Measurements from ENCODE around the gene CHMP2A. TPM values are rescaled to one million over a fixed set of nuclear protein-coding genes. Genes with fewer than 3 reads are reported as not detected.
"Not testable (repeated sequence)": the region's sequence is repeated elsewhere in the genome, so short reads cannot be mapped to it uniquely, and the experiment has no call there.

CHMP2A gene
- total RNA-seq: 49.3 TPM

- DNase-seq: no peak
Measured at GRCh38 chr19:58554494-58555368, at the start of gene CHMP2A. CHMP2A (minus strand) TSS chr19:58555105; CDS start chr19:58554212, 893 bp downstream.

- no peak for DNase-seq
Measured at GRCh38 chr19:58586133-58586765, 31.3 kb upstream of the CHMP2A start.

GRCh38 chr19:58585442-58586132 is 30.7 kb upstream of the CHMP2A start:
- no peak for DNase-seq

GRCh38 chr19:58584498-58585441 is 29.9 kb upstream of the CHMP2A start:
- DNase-seq: no peak

- DNase-seq: no peak
Measured at GRCh38 chr19:58582985-58583384, 28.1 kb upstream of the CHMP2A start.

- no peak for DNase-seq
Measured at GRCh38 chr19:58581227-58582141, 26.6 kb upstream of the CHMP2A start.

GRCh38 chr19:58579473-58580142 is 24.7 kb upstream of the CHMP2A start:
- no peak for DNase-seq

GRCh38 chr19:58578012-58578925 is 23.4 kb upstream of the CHMP2A start:
- DNase-seq: no peak

GRCh38 chr19:58577581-58577980 is 22.7 kb upstream of the CHMP2A start:
- DNase-seq: not testable (repeated sequence)

GRCh38 chr19:58575183-58576041 is 20.5 kb upstream of the CHMP2A start:
- no peak for DNase-seq

GRCh38 chr19:58573658-58574164 is 18.8 kb upstream of the CHMP2A start:
- DNase-seq: no peak

GRCh38 chr19:58572818-58573657 is 18.1 kb upstream of the CHMP2A start, which contains the start of gene MZF1:
MZF1 (minus strand) TSS chr19:58573335; CDS start chr19:58571389, 1,946 bp downstream.
- no peak for DNase-seq

- no peak for DNase-seq
Measured at GRCh38 chr19:58572026-58572817, 17.3 kb upstream of the CHMP2A start.

GRCh38 chr19:58571575-58571947 is 16.7 kb upstream of the CHMP2A start:
- DNase-seq: no peak

- DNase-seq: no peak
Measured at GRCh38 chr19:58570770-58571574, 16.1 kb upstream of the CHMP2A start.
